Karpas-422 (cell line): Measurements from ENCODE around the gene GOLGA6A. TPM values are rescaled to one million over a fixed set of nuclear protein-coding genes. Genes with fewer than 3 reads are reported as not detected.

Experiments
- DNase-seq: peaks from one replicate; pipeline ENCODE4 v3.0.0-alpha.2; 2015
- H2AFZ ChIP-seq: fragments of 200-600 bp; sonication (generic); 2 replicates; pipeline ENCODE4 v1.6.1; 2014; ENCODE audit warnings: antibody characterized with exemption, low read length, mixed read lengths
- H3K27ac ChIP-seq: fragments of 200-600 bp; sonication (generic); 2 replicates; pipeline ENCODE4 v1.5.1; 2014; ENCODE audit warnings: mild to moderate bottlenecking, low read length, moderate library complexity
- H3K27me3 ChIP-seq: fragments of 200-600 bp; sonication (generic); 2 replicates; pipeline ENCODE4 v1.6.1; 2014; ENCODE audit warnings: low read length, mixed read lengths
- H3K36me3 ChIP-seq: fragments of 200-600 bp; sonication (generic); 2 replicates; pipeline ENCODE4 v1.6.1; 2014; ENCODE audit warnings: low read length, mixed read lengths; ENCODE audit not compliant: insufficient read depth
- H3K4me1 ChIP-seq: fragments of 200-600 bp; sonication (generic); 2 replicates; pipeline ENCODE4 v1.6.1; 2014; ENCODE audit warnings: mild to moderate bottlenecking, low read length, mixed read lengths
- H3K4me2 ChIP-seq: fragments of 200-600 bp; sonication (generic); 2 replicates; pipeline ENCODE4 v1.6.1; 2014; ENCODE audit warnings: low read length, low read depth, mild to moderate bottlenecking; ENCODE audit not compliant: poor library complexity, severe bottlenecking
- H3K4me3 ChIP-seq: fragments of 200-600 bp; sonication (generic); 2 replicates; pipeline ENCODE4 v1.5.1; 2014; ENCODE audit warnings: mild to moderate bottlenecking, antibody characterized with exemption, low read length, mixed read lengths
- H3K79me2 ChIP-seq: fragments of 200-600 bp; sonication (generic); 2 replicates; pipeline ENCODE4 v1.6.1; 2014; ENCODE audit warnings: mild to moderate bottlenecking, low read length, mixed read lengths
- H3K9ac ChIP-seq: fragments of 200-600 bp; sonication (generic); 2 replicates; pipeline ENCODE4 v1.6.0; 2014; ENCODE audit warnings: low read length
- H3K9me2 ChIP-seq: fragments of 200-600 bp; sonication (generic), shearing (Covaris generic); replicated peaks from 2 replicates; pipeline ENCODE4 v1.6.0; 2014; ENCODE audit warnings: mild to moderate bottlenecking, low read length, moderate library complexity; ENCODE audit not compliant: insufficient read depth
- H3K9me3 ChIP-seq: fragments of 300-700, 200-600 bp; sonication (generic); 2 replicates; pipeline ENCODE4 v1.6.1; 2014; ENCODE audit warnings: low read length, mixed read lengths
- H4K20me1 ChIP-seq: fragments of 200-600 bp; sonication (generic); 2 replicates; pipeline ENCODE4 v1.6.1; 2014; ENCODE audit warnings: mild to moderate bottlenecking, antibody characterized with exemption, low read length, low read depth; ENCODE audit not compliant: insufficient read depth
- total RNA-seq: library from RNA; depleted of rRNA; stranded (reverse); fragments of >200 nt; shearing (Covaris generic); gene quantifications from 2 replicates; pipeline ENCODE4 v1.2.3, GENCODE V29; 2014; ENCODE audit warnings: low replicate concordance

GOLGA6A gene
- total RNA-seq, 1 experiment from 2014 or later = not detected

DNA sequence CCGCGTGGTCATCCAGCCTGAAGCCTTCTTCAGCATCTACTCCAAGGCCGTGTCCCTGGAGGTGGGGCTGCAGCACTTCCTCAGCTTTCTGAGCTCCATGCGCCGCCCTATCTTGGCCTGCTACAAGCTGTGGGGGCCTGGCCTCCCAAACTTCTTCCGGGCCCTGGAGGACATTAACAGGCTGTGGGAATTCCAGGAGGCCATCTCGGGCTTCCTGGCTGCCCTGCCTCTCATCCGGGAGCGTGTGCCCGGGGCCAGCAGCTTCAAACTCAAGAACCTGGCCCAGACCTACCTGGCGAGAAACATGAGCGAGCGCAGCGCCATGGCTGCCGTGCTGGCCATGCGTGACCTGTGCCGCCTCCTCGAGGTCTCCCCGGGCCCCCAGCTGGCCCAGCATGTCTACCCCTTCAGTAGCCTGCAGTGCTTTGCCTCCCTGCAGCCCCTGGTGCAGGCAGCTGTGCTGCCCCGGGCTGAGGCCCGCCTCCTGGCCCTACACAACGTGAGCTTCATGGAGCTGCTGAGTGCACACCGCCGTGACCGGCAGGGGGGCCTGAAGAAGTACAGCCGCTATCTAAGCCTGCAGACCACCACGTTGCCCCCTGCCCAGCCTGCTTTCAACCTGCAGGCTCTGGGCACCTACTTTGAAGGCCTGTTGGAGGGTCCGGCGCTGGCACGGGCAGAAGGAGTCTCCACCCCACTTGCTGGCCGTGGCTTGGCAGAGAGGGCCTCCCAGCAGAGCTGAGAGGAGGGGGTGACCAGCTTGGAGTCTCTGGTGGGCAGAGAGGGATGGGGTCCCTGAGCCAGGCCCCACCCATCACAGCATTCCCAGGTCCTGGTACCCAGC is 37.9 kb downstream of the GOLGA6A start:
- H4K20me1 ChIP-seq = no peaks in the 10 kb centered on the region
- H3K9me2 ChIP-seq = no peaks in the 10 kb centered on the region
- H3K9me3 ChIP-seq = no peaks in the 10 kb centered on the region
- H3K4me1 ChIP-seq = no peaks in the 10 kb centered on the region
- H3K36me3 ChIP-seq = no peaks in the 10 kb centered on the region
- H3K27me3 ChIP-seq = no peaks in the 10 kb centered on the region
- H3K27ac ChIP-seq = no peak overlapping the region
- no peak overlapping the region for H3K4me2 ChIP-seq
- no peak overlapping the region for H3K9ac ChIP-seq
- no peaks in the 10 kb centered on the region for H3K79me2 ChIP-seq
- H2AFZ ChIP-seq = no peak overlapping the region
- H3K4me3 ChIP-seq = no peak overlapping the region
- no peak for DNase-seq

DNA sequence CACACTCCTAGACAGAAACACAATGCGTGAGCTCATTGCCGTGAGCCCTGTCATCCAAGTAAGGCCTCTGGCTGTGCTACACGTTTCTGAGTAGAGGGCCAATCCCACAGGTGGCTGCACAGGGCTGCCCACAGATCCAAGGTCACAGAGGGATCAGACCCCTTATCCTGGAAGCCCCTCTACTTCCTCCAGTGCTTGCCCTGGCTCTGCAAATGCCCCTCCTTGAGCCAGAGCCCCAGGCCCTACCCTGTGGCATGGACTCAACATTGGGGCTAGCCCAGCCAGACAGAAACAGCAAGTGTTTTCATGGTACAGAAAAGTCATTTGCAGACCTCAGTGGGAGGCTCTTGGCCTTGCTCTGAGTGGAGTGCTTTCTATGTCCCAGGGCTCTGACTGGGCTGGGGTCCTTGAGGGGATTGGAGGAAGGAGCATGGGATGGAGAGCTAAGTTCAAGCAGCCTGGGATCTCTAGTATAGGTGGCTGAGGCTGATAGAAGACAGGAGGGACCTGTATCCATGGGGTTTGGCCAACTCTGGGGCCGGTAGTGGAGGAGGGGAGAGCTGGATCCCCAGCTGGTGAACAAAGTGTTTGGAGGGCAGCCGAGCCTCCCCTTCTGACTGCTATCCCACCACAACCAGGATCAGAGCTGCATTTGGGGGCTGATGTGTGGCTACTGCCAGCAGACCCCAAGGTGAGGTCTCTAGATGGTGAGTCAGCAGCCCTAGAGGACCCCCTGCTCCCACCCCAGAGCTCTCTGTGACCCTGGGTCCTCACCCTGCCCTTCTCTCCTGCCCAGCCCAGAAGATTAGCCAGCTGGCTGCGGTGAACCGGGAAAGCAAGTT is 38.7 kb downstream of the GOLGA6A start:
- Histone ChIP-seq H3K9me2 (no peaks in the 10 kb centered on the region), H4K20me1 (no peaks in the 10 kb centered on the region), H3K36me3 (no peaks in the 10 kb centered on the region), H3K4me1 (no peaks in the 10 kb centered on the region), H3K4me3 (no peak overlapping the region), H3K27me3 (no peaks in the 10 kb centered on the region), H3K9me3 (no peaks in the 10 kb centered on the region), H3K9ac (no peak overlapping the region), H3K27ac (no peak overlapping the region), H3K79me2 (no peaks in the 10 kb centered on the region), H2AFZ (no peak overlapping the region), H3K4me2 (no peak overlapping the region)
- no peak for DNase-seq

DNA sequence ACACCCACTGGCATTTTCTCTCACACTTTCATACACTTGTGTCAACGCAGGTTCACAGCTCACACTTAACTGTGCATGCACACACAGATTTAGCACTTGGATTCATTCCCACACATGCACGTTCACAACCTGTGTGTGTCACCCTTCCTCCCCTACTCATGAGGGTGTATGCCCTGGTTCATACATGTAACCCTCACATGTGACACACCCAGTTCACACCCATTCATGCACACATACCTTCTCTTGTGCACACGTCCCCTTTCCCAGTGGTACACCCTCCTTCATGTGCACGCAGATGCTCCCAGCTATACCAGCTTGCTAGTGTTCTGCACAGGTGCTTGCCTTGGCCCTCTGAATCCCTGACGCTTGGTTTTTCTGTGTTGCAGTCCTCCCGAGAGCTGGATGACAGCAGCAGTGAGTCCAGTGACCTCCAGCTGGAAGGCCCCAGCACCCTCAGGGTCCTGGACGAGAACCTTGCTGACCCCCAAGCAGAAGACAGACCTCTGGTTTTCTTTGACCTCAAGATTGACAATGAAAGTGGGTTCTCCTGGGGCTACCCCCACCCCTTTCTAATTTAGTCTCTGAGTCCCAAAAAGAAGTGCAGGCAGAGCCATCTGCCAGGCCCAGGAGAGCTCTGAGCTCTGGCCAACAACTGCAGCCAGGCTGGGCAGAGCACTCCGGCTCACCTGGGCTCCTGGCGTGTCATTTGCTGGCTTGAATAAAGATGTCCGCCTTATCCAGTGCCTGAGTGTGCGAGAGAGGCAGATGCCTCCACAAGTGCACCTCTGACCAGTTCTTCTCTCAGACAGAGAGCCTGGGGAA is 39.5 kb downstream of the GOLGA6A start:
- no peak overlapping the region for H3K4me2 ChIP-seq
- no peaks in the 10 kb centered on the region for H3K4me1 ChIP-seq
- H3K9ac ChIP-seq = no peak overlapping the region
- H3K79me2 ChIP-seq = no peaks in the 10 kb centered on the region
- H3K9me2 ChIP-seq = no peaks in the 10 kb centered on the region
- no peaks in the 10 kb centered on the region for H3K9me3 ChIP-seq
- H3K36me3 ChIP-seq = no peaks in the 10 kb centered on the region
- no peaks in the 10 kb centered on the region for H4K20me1 ChIP-seq
- H3K27me3 ChIP-seq = no peaks in the 10 kb centered on the region
- H3K4me3 ChIP-seq = no peak overlapping the region
- no peak for DNase-seq
- no peak overlapping the region for H2AFZ ChIP-seq
- no peak overlapping the region for H3K27ac ChIP-seq

GRCh38 chr15:74041777-74042435 is 40.4 kb downstream of the GOLGA6A start:
- no peaks in the 10 kb centered on the region for H3K4me1 ChIP-seq

DNA sequence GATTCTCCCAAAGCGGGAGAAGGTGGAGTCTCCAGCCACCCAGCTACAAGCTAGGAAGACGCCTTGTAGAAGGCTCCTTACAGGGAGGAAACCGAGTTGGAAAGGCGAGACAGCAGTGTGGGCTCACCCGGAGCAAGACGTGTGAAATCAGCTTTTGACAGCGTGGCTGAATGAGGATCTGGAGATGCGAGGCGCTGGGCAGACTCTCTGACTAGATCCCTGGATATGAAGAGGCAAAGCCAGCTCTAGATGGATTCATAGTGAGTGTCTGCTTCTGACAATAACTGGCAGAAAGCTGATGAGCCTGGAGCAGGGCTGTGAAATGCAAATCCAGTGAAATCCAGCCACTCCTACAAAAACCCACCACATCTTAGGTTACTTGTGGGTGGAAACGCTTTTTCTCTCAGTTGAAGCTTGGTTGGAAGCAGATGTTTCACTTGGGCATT is 41.0 kb downstream of the GOLGA6A start:
- H3K9ac ChIP-seq = no peak overlapping the region
- no peaks in the 10 kb centered on the region for H3K79me2 ChIP-seq
- DNase-seq = no peak
- no peaks in the 10 kb centered on the region for H3K27me3 ChIP-seq
- H3K9me3 ChIP-seq = no peaks in the 10 kb centered on the region
- H3K27ac ChIP-seq = no peak overlapping the region
- H3K4me1 ChIP-seq = no peaks in the 10 kb centered on the region
- no peak overlapping the region for H2AFZ ChIP-seq
- no peak overlapping the region for H3K4me3 ChIP-seq
- H4K20me1 ChIP-seq = no peaks in the 10 kb centered on the region
- no peak overlapping the region for H3K4me2 ChIP-seq
- no peaks in the 10 kb centered on the region for H3K9me2 ChIP-seq
- no peaks in the 10 kb centered on the region for H3K36me3 ChIP-seq

More at GRCh38 chr15:74041777-74042435, 40.4 kb downstream of the GOLGA6A start:
- Histone ChIP-seq H3K4me3 (no peak overlapping the region), H3K79me2 (no peaks in the 10 kb centered on the region), H3K27ac (no peak overlapping the region), H3K9me2 (no peaks in the 10 kb centered on the region), H3K36me3 (no peaks in the 10 kb centered on the region), H3K27me3 (no peaks in the 10 kb centered on the region), H2AFZ (no peak overlapping the region), H4K20me1 (no peaks in the 10 kb centered on the region), H3K9me3 (no peaks in the 10 kb centered on the region), H3K9ac (no peak overlapping the region), H3K4me2 (no peak overlapping the region)
- DNase-seq = no peak

DNA sequence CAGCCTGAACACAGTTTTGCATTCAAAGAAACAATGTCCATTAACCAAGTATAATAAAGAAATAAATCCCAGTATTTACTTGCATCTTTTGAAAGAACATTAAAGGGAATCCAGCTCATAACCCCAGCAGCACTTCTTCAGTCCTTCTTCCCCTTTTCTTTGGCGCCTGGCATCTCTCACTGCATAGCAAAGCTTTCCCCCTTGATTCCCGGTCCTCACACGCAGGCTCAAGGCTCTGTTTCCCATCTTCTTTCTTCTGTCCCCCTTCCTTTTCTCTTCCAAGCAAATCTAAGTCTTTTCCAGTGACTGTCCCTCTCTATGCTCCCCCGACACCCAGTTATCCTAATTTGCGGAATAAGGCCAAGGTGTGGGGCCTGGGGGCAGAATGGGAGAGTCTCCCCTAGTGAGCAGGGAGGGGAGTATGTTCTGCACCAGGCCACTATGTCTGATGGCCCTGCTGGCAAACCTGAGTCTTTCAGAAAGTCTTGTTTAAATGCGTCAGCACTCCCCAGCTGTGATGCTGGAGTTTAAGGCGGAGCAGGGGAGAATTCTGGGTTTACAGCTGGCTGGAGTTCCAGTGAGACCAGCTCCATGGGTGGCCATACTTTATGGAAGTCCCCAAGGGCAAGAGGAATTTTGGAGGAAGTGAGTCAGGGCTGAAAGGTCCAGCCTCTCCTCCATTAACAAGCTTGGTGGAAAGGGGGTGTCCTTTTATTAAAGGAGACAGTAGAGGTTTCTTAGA is 42.1 kb downstream of the GOLGA6A start:
- H3K36me3 ChIP-seq = no peaks in the 10 kb centered on the region

GRCh38 chr15:74039656-74040010 is 42.7 kb downstream of the GOLGA6A start:
- Histone ChIP-seq H3K4me3 (no peak overlapping the region), H3K9me3 (no peaks in the 10 kb centered on the region), H3K36me3 (no peaks in the 10 kb centered on the region), H4K20me1 (no peaks in the 10 kb centered on the region), H3K4me2 (no peak overlapping the region), H3K79me2 (no peaks in the 10 kb centered on the region), H3K27me3 (no peaks in the 10 kb centered on the region), H2AFZ (no peak overlapping the region), H3K9ac (no peak overlapping the region), H3K9me2 (no peaks in the 10 kb centered on the region), H3K27ac (no peak overlapping the region), H3K4me1 (no peaks in the 10 kb centered on the region)
- no peak for DNase-seq

More for the DNA sequence above, 42.1 kb downstream of the GOLGA6A start:
- H3K9ac ChIP-seq = no peak overlapping the region
- no peak overlapping the region for H3K4me2 ChIP-seq
- no peak overlapping the region for H3K4me3 ChIP-seq
- no peaks in the 10 kb centered on the region for H3K27me3 ChIP-seq
- no peaks in the 10 kb centered on the region for H4K20me1 ChIP-seq
- H3K79me2 ChIP-seq = no peaks in the 10 kb centered on the region
- no peaks in the 10 kb centered on the region for H3K4me1 ChIP-seq
- no peak for DNase-seq
- no peaks in the 10 kb centered on the region for H3K9me3 ChIP-seq
- H3K9me2 ChIP-seq = no peaks in the 10 kb centered on the region
- H3K27ac ChIP-seq = no peak overlapping the region
- H2AFZ ChIP-seq = no peak overlapping the region
